LNCaP clone FGC (cell line): Measurements from ENCODE around the gene GPR84.

ENCODE experiments used
- DNase-seq: peaks from one replicate; pipeline ENCODE4 v3.0.0-alpha.2; 2011; ENCODE audit warnings: low read depth
- H3K4me3 ChIP-seq: 2 replicates; pipeline ENCODE4 v1.5.1; 2011; ENCODE audit warnings: mild to moderate bottlenecking, low read depth, low read length, control low read depth
- CTCF ChIP-seq: IDR thresholded peaks from 2 replicates; pipeline ENCODE4 v1.5.1; 2012; ENCODE audit warnings: mild to moderate bottlenecking; ENCODE audit not compliant: control insufficient read depth, insufficient read depth; ENCODE audit errors: extremely low read depth

The GPR84 gene

GRCh38 chr12:54398218-54398617 is 33.9 kb upstream of the GPR84 start:
- no peak for TF ChIP-seq CTCF
- DNase-seq = no peak
- H3K4me3 ChIP-seq = no peak overlapping the region

- no peak for TF ChIP-seq CTCF
- no peak overlapping the region for H3K4me3 ChIP-seq
- DNase-seq = no peak
Measured at GRCh38 chr12:54397157-54397556, 32.9 kb upstream of the GPR84 start.

GRCh38 chr12:54395545-54395944 is 31.3 kb upstream of the GPR84 start:
- H3K4me3 ChIP-seq = no peak overlapping the region
- DNase-seq = no peak
- no peak for TF ChIP-seq CTCF

GRCh38 chr12:54394986-54395385 is 30.7 kb upstream of the GPR84 start:
- no peak for DNase-seq
- no peak overlapping the region for H3K4me3 ChIP-seq
- TF ChIP-seq CTCF = no peak

- no peak overlapping the region for H3K4me3 ChIP-seq
- no peak for DNase-seq
Measured at GRCh38 chr12:54394281-54394719, 30.0 kb upstream of the GPR84 start.

GRCh38 chr12:54393743-54394142 is 29.5 kb upstream of the GPR84 start:
- H3K4me3 ChIP-seq = no peak overlapping the region
- DNase-seq = no peak
- TF ChIP-seq CTCF = no peak

More at GRCh38 chr12:54394281-54394719, 30.0 kb upstream of the GPR84 start:
- TF ChIP-seq CTCF = peak; percentile 81

- DNase-seq = no peak
- no peak for TF ChIP-seq CTCF
- no peak overlapping the region for H3K4me3 ChIP-seq
Measured at GRCh38 chr12:54393207-54393609, 28.9 kb upstream of the GPR84 start.
